GM21390 (cell line): ENCODE results near the gene SIRT5.

Source experiments
- ATAC-seq: cut with Tn5 transposase; IDR thresholded peaks from one replicate; pipeline ENCODE4 v1.9.1; 2021; ENCODE audit not compliant: unreplicated experiment

SIRT5 gene

DNA sequence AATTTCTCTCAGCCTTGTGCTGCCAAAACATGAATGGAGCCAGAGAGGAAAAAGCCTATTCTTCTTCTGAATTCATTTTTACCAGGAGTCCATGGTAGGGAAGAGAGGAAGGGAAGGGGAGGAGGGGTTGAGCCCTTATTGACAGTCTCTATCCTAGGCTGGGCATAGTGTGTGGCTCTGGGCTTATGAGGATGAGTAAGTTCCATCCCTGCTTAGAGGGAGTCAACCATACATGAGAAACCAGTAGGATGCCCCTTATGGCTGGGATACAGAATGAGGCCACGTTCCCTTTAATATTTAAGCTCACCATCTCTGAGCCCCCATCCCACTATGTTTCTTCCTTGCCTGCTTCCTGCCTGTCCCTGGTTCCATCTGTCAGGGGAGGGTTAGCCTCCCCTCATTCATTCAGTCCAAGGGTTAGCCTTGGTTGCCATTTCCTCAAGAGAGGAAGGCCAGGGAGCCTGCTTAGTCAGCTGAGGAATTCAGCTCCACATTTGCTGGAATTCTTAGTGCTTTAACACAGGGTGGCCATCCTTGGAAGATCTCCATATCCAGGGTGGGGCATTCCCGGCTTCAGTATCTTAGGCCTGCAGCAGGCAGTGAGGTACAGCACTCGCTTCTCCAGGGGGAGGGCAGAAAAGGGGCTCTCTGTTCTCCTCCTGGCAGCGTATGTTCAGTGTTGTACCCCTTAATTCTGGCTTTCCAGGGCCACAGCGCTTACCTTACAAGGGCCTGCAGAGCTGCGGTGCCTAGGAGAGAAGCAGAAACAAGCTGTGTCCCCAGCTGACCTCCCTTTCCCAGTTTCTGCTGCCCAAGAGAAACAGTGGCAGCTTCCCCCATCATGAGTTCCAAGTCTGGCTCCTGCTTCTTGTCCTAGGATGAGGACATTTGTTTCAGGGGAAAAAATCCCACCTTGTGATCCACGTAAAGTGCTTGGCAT lies 12.5 kb downstream of the SIRT5 start:
- ATAC-seq: no peak

DNA sequence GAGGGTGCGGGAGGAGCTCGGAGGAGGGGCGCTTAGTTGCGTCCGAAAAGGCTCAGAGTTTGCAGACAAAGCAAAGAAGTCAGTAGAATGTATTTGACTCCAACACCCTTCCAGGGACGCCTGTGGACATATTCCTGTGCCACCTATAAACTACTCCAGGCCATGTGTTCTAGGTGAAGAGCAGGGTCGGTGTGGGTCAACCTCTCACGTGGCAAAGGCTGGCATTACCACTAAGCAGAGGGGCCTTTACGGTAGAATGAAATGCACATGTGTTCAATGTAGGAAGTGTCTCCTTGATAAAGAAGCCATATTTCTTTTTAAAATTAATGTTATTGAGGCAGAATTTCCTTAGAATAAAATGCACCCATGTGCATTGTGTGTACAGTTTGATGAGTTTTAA lies 15.4 kb downstream of the SIRT5 start:
- no peak for ATAC-seq

DNA sequence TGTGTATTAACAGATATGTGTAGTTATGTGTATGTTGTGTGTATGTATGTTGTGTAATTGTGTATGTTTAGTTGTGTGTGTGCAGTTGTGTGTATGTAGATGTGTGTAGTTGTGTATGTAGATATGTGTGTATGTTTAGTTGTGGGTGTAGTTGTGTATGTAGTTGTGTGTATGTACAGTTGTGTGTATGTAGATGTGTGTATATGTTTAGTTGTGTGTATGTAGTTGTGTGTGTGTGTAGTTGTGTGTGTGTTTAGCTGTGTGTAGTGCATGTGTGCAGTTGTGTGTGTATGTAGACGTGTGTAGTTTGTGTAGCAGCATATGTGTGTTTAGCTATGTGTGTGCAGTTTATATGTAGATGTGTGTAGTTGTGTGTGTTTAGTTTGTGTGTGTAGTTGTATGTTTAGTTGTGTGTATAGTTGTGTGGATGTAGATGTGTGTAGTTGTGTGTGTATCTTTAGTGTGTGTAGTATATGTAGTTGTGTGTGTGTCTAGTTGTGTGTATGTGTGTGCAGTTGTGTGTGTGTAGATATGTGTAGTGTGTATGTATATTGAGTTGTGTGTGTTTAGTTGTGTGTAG lies 16.3 kb downstream of the SIRT5 start:
- no peak for ATAC-seq

DNA sequence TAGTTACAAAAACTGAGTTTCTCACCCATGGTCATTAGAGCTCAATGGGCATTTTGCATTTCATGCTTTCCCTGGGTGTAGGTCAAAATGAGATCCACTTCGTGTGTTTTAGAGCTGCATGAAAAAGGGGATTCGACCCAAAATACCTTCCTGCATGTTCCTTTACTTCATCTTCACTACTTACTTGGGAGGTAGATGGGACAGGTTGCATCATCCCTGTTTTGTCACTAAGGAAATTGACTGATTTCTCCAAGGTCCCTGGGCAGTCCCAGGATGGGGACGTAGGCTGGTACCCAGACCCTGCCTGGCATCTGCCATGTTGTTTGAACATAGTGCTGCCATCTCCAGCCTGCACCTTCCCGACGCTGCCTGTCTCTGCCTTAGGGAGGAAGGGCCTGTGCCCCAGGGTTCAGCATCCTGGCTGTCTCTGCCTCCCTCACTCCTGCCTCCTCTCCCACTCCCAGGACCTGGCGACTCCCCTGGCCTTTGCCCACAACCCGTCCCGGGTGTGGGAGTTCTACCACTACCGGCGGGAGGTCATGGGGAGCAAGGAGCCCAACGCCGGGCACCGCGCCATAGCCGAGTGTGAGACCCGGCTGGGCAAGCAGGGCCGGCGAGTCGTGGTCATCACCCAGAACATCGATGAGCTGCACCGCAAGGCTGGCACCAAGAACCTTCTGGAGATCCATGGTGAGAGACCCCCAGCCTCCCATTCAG lies 17.0 kb downstream of the SIRT5 start:
- ATAC-seq: no peak

DNA sequence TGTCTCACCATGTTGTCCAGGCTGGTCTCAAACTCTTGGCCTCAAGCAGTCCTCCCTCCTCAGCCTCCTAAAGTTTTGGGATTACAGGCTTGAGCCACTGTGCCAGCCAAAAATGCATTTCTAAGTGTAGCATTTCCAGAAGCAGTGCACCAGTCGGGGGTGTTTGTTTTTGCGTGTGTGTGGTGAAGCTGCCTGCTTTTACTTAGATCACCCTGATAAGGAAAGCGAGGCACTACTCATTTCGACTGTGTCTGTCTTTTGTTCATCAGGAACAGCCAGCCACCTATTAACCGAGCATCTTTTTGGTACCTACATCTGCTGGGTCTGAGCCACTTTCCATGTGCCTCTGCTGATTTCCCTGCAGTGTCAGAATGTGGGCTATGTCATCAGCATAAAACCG lies 18.7 kb downstream of the SIRT5 start:
- no peak for ATAC-seq

DNA sequence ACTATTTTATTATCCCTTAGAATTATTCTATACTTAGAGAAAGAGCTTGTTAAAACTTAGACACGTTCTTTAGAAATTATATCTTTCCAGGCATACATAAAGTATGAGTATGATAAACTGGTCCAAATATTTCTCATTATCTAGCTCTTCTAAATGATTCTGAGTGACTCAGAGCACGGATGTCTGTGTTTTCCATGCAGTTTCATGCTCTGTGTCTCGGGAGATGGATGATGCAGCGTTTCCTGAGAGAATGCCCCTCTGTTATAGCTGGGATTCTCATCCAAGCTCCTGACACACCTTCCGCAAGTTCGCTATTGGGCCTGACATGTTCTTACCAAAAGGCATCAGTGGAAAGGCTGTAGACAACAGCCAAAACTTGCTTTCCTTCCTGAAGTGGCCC lies 19.3 kb downstream of the SIRT5 start:
- no peak for ATAC-seq

DNA sequence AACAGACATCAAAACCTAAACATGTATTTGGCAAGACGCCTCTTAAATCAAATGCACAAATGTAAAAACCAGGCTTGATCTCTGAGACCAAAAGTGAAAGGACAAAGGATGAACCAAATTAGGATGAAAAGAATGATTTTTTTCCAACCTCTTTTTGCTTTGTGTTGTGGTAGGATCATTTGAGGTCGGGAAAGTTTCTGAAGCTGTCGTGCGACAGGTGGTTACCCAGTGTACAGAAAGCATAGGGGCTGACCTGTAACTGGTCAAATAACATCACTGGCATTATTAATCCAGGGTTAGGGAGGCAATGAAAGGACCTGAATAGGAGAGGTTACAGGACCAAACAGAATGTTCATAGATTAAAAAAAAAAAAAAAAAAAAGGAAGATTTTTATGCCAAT lies 22.7 kb downstream of the SIRT5 start:
- ATAC-seq: no peak

DNA sequence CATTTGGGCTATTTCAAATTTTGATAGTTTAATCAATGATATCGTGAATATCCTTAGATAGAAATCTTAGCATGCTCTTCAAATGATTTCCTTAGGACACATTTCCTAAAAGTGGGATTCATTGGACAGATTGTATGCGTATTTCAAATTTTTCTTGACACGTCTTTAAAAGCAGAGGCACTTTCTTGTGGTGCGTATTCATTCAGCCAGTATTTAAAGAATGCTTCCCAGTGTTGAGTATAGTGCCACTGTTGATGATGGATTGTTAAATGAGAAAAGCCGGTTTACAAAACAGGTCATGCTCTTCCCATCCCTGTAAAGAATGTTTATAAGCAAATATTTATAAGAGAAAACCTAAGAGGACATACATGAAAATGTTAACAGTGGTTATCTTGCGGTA lies 25.6 kb downstream of the SIRT5 start:
- ATAC-seq: no peak

DNA sequence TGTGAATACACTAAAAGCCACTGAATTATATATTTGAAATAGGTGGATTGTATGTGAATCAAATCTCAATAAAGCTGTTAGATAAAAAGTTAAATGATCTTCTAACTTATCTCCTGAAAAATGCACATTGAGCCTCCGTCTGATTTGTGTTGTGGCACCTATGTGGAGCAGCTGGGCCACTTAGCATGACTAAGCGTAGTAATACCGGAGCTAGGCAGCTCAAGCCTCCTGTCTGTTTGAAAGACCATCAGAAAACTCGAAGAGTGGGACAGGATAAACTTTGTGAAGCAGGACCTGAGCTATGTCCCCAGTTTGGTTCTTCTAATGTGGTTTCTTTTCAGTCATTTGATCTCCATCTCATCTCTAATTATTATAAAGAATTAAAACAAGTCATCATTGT lies 29.7 kb downstream of the SIRT5 start:
- no peak for ATAC-seq

DNA sequence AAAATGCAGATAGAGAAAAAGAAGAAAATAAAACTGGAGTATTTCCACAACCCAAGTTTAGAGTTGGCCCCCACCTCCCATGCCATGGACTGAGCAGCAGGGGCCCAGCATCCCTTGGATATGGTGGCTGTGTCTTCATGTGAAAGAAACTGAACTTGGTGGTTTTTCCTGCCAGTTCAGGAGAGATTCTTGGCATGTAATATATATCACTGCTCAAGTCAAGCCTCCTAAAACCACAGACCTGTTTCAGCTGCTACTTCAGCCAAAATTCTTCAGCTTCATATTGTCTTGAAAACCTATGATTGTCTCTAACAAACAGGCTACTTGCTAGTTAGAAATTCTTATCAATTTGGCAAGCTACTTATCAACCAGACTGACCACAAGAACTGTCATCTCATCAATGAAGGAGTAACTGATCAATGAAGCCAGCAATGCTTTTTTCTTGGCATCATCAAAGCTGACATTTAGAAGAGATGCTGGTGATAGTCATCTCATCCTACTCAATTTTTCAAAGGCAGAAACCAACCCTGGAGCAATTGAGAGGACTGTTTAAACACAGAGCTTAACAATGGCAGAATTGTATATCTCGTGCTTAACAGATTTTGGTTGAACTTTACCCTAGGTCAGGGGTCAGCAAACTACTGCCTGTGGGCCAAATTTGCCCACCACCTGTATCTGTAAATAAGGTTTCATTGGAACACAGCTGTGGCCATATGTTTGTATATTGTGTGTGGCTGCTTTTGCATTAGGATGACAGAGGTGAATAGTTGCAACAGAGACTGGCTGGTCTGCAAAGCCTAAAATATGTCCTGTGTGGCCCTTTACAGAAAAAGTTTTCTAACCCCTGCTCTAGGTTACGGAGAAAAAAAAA lies 30.4 kb downstream of the SIRT5 start:
- ATAC-seq: no peak

DNA sequence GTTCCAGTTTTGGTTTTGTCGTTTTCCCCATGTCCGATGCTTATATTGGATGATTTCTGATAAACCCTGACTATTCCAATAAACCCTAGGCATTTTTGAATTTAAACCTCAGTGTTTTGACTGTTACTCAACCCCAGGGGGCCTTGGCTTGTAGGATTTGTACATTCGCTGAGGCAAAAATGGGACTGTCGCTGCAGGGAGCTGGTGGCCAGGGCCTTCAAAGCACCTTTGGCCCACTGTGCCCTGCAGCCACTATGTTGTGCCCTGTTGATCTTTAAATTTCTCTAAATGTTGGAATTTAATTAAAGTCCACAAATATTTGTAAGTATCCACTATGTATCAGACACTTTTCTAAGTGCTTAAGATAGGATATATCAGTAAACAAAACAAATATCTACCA lies 31.2 kb downstream of the SIRT5 start:
- no peak for ATAC-seq

DNA sequence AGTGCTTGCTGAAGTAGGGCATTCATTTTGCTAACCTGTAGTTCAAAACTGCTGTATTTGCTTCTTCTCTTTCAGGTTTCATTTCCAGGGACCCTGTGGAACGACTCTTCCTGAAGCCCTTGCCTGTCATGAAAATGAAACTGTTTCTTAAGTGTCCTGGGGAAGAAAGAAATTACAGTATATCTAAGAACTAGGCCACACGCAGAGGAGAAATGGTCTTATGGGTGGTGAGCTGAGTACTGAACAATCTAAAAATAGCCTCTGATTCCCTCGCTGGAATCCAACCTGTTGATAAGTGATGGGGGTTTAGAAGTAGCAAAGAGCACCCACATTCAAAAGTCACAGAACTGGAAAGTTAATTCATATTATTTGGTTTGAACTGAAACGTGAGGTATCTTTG lies 37.3 kb downstream of the SIRT5 start:
- ATAC-seq: no peak

DNA sequence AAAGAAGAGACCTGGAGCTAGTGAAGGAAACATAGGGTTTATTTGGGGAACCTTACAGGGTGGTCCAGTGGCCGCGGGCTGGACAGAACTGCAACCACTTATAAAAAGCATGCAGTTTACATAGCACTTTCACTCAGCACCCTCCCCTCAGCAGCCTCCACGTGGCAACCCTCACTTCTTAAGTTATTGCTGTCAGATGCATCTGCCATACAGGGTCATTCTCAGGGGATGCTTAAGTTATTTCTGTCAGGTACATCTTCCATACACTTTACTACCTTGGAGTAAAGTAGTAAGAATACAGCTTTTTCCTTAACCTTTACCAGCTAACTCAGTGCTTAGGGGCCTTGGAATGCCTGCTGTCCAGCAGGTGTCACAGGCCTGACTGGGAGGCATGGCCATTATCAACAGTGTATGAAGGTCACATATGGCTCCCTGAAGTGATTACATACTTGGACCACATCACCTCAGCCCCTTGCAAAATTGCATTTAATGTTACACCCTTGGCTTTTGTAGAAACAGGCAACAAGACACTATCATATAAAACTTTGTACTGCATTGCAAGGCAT lies 38.7 kb downstream of the SIRT5 start:
- ATAC-seq: no peak

DNA sequence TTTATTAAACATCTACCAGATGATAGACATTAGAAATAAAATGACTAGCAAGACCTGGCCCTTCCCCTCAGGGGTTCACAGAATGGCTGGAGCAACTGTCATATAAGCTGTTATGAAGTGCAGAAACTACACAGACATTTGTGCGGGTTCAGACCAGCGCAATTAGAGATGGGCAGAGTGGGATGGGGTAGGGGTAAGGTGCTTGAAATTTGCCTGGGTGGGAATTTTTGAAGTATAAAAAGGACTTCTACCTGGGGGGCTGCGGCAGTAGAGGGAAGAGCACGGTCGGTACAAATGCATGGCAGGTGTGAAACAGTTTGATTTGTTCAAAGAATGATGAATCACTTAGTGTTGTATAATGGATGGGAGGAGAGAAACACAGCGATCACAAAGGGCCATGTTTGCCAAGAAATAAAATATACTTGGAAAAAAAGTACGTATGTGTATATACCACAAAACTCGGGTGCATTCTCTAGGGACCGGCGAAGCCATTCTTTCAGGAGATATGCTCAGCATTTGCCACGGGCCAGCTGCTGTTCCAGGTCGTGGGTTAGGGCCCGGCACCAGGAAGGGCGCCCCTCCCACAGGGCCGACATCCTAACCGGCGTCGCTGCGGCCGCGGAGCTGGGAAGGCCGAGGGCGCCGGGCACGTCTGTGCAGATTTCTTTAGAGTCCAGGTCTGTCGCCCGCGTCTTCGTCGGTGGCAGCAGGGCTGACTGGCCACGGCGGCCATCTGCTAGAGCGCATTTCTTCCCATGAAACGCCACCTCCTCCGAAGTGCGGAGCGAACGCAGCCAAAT lies 39.9 kb downstream of the SIRT5 start:
- peak; percentile 21 for ATAC-seq

DNA sequence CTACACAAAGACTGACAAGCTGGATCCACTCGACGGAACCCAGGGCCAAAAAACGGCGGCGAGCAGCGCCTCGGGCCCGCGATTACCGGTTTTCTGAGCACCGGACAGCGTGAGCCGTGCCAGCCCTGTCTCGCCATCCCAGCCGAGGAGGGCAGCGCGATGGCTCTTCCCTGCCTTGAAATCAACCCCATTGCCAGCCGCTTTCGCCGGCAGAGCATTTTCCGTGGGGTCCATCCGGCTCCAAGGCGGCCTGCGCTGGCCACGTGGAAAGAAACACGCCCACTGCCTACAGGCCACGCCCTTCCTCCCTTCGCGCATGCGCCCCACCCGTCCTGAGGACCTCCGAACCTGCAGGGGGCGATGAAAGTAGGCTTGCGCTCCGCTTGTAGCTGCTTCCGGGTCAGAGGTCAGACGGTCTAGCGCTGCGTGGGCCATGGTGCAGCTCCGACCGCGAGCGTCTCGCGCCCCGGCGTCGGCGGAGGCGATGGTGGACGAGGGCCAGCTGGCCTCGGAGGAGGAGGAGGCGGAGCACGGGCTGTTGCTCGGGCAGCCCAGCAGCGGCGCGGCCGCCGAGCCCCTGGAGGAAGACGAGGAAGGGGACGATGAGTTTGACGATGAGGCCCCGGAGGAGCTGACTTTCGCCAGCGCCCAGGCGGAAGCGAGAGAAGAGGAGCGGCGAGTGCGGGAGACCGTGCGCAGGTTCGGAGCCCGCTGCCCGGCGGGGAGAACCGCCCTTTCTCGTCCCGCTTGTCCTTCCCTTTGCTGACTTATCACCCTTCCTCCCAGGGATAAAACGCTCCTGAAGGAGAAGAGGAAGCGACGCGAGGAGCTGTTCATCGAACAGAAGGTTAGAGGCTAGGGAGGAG lies 40.8 kb downstream of the SIRT5 start, which contains the start of gene NOL7:
TSS of gene NOL7 (plus strand) at position 410 of the 866 bp plus-strand sequence. CDS start at position 434, 24 bp downstream.
- peak; percentile 84 for ATAC-seq

DNA sequence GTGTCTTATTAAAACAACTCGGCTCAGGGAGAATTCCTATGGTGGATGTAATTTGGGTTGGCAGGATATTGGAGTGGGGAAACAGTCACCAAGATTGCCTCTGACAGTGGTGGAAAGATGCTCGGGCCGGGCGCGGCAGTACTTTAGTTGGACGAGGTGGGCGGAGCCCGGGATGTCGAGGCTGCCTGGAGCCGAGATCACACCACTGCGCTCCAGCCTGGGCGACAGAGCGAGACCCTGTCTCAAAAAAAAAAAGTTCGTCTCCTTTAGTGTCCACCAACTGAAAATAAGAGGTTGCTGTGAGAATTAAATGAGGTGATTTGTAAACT lies 41.4 kb downstream of the SIRT5 start:
- no peak for ATAC-seq

DNA sequence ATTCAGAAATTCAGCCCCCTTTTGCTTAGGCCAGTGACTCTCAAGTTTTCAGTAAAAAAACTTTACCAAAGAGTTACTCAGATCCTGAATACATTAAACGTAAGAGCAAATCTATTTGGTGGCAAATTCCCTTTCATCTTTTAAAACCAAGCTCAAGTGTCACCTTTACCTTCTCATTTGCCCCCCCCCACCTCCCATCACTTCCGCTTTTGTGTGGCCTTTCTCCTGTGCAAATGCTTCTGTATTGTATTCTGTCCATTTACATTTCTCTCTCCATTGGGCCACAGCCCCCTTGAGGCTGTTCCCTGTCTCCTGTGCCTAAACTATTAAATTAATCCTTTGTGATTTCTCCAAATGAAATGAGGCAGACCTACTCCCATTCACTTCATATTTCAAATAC lies 42.7 kb downstream of the SIRT5 start:
- ATAC-seq: no peak

DNA sequence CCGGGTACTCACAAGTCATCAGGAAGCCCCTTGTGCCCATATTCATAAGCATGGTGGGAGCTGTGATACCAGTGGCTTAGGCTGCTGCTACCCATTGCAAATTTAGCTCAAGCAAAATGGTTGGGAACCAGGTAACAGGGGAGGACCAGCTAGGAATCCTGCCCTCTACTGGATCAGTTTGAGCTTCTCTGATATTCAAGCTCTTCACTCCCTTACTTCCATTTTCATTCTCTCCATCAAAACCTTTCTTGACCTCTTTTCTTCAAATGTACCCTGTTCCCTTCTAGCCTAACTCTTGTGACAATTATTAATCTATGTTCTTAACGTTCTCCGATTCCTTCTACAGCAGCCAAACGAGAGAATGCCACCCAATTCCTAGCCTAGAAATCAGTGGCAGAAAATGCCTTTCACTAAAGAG lies 50.5 kb downstream of the SIRT5 start:
- no peak for ATAC-seq
